ENCODE results near the gene CCDC51.

Gene CCDC51

GRCh38 chr3:48425281-48425812 lies 14.6 kb downstream of the CCDC51 start:
- FAIRE-seq (no peak), DNase-seq (ENCODE audit: insufficient read length, low spot score) (no peak)
- no peak for TF ChIP-seq POLR2A (IDR thresholded peaks at IDR 0.05; ENCODE audit: low read depth, low read length)

GRCh38 chr3:48423883-48424695 lies 15.8 kb downstream of the CCDC51 start:
- TF ChIP-seq POLR2A (IDR thresholded peaks at IDR 0.05; ENCODE audit: low read depth, low read length) = no peak
- FAIRE-seq (no peak), DNase-seq (ENCODE audit: insufficient read length, low spot score) (no peak)

- no peak for DNase-seq (ENCODE audit: insufficient read length, low spot score)
- no peak for FAIRE-seq
- no peak for TF ChIP-seq POLR2A (IDR thresholded peaks at IDR 0.05; ENCODE audit: low read depth, low read length)
These were observed 16.6 kb downstream of the CCDC51 start for GRCh38 chr3:48423241-48423882.

GRCh38 chr3:48422681-48423080 lies 17.2 kb downstream of the CCDC51 start:
- DNase-seq (ENCODE audit: insufficient read length, low spot score) (no peak), FAIRE-seq (no peak)
- TF ChIP-seq POLR2A (IDR thresholded peaks at IDR 0.05; ENCODE audit: low read depth, low read length) = no peak

GRCh38 chr3:48422272-48422671 lies 17.6 kb downstream of the CCDC51 start:
- TF ChIP-seq POLR2A (IDR thresholded peaks at IDR 0.05; ENCODE audit: low read depth, low read length) = no peak
- FAIRE-seq = no peak
- no peak for DNase-seq (ENCODE audit: insufficient read length, low spot score)

GRCh38 chr3:48420561-48420960 lies 19.4 kb downstream of the CCDC51 start:
- FAIRE-seq (no peak), DNase-seq (ENCODE audit: insufficient read length, low spot score) (no peak)
- no peak for TF ChIP-seq POLR2A (IDR thresholded peaks at IDR 0.05; ENCODE audit: low read depth, low read length)

GRCh38 chr3:48419597-48419996 lies 20.3 kb downstream of the CCDC51 start:
- FAIRE-seq = no peak
- DNase-seq (ENCODE audit: insufficient read length, low spot score) = no peak
- TF ChIP-seq POLR2A (IDR thresholded peaks at IDR 0.05; ENCODE audit: low read depth, low read length) = no peak

GRCh38 chr3:48419149-48419548 lies 20.8 kb downstream of the CCDC51 start:
- TF ChIP-seq POLR2A (IDR thresholded peaks at IDR 0.05; ENCODE audit: low read depth, low read length) = no peak
- DNase-seq (ENCODE audit: insufficient read length, low spot score) = no peak
- FAIRE-seq = no peak

GRCh38 chr3:48418651-48419050 lies 21.3 kb downstream of the CCDC51 start:
- no peak for TF ChIP-seq POLR2A (IDR thresholded peaks at IDR 0.05; ENCODE audit: low read depth, low read length)
- FAIRE-seq (no peak), DNase-seq (ENCODE audit: insufficient read length, low spot score) (no peak)

- DNase-seq (ENCODE audit: insufficient read length, low spot score) (no peak), FAIRE-seq (no peak)
- no peak for TF ChIP-seq POLR2A (IDR thresholded peaks at IDR 0.05; ENCODE audit: low read depth, low read length)
These were observed 21.8 kb downstream of the CCDC51 start for GRCh38 chr3:48418140-48418539.

GRCh38 chr3:48417529-48418108 lies 22.3 kb downstream of the CCDC51 start:
- no peak for TF ChIP-seq POLR2A (IDR thresholded peaks at IDR 0.05; ENCODE audit: low read depth, low read length)
- DNase-seq (ENCODE audit: insufficient read length, low spot score) (no peak), FAIRE-seq (no peak)

- TF ChIP-seq POLR2A (IDR thresholded peaks at IDR 0.05; ENCODE audit: low read depth, low read length) = no peak
- FAIRE-seq = no peak
- DNase-seq (ENCODE audit: insufficient read length, low spot score) = no peak
These were observed 23.4 kb downstream of the CCDC51 start for GRCh38 chr3:48416546-48416945.

GRCh38 chr3:48416091-48416505 lies 23.8 kb downstream of the CCDC51 start:
- no peak for TF ChIP-seq POLR2A (IDR thresholded peaks at IDR 0.05; ENCODE audit: low read depth, low read length)
- FAIRE-seq (no peak), DNase-seq (ENCODE audit: insufficient read length, low spot score) (no peak)

- FAIRE-seq (no peak), DNase-seq (ENCODE audit: insufficient read length, low spot score) (no peak)
- TF ChIP-seq POLR2A (IDR thresholded peaks at IDR 0.05; ENCODE audit: low read depth, low read length) = no peak
These were observed 24.5 kb downstream of the CCDC51 start for GRCh38 chr3:48415251-48415953.
